Karpas-422 (cell line): Measurements from ENCODE around the gene SEPTIN3. TPM values are rescaled to one million over a fixed set of nuclear protein-coding genes. Genes with fewer than 3 reads are reported as not detected.
A peak's percentile ranks its signal among the peaks of the same experiment; 100 is the strongest.

Experiments
- DNase-seq: peaks from one replicate; pipeline ENCODE4 v3.0.0-alpha.2; 2015
- H2AFZ ChIP-seq: fragments of 200-600 bp; sonication (generic); 2 replicates; pipeline ENCODE4 v1.6.1; 2014; ENCODE audit warnings: antibody characterized with exemption, low read length, mixed read lengths
- H3K27ac ChIP-seq: fragments of 200-600 bp; sonication (generic); 2 replicates; pipeline ENCODE4 v1.5.1; 2014; ENCODE audit warnings: mild to moderate bottlenecking, low read length, moderate library complexity
- H3K27me3 ChIP-seq: fragments of 200-600 bp; sonication (generic); 2 replicates; pipeline ENCODE4 v1.6.1; 2014; ENCODE audit warnings: low read length, mixed read lengths
- H3K36me3 ChIP-seq: fragments of 200-600 bp; sonication (generic); 2 replicates; pipeline ENCODE4 v1.6.1; 2014; ENCODE audit warnings: low read length, mixed read lengths; ENCODE audit not compliant: insufficient read depth
- H3K4me1 ChIP-seq: fragments of 200-600 bp; sonication (generic); 2 replicates; pipeline ENCODE4 v1.6.1; 2014; ENCODE audit warnings: mild to moderate bottlenecking, low read length, mixed read lengths
- H3K4me2 ChIP-seq: fragments of 200-600 bp; sonication (generic); 2 replicates; pipeline ENCODE4 v1.6.1; 2014; ENCODE audit warnings: low read length, low read depth, mild to moderate bottlenecking; ENCODE audit not compliant: poor library complexity, severe bottlenecking
- H3K4me3 ChIP-seq: fragments of 200-600 bp; sonication (generic); 2 replicates; pipeline ENCODE4 v1.5.1; 2014; ENCODE audit warnings: mild to moderate bottlenecking, antibody characterized with exemption, low read length, mixed read lengths
- H3K79me2 ChIP-seq: fragments of 200-600 bp; sonication (generic); 2 replicates; pipeline ENCODE4 v1.6.1; 2014; ENCODE audit warnings: mild to moderate bottlenecking, low read length, mixed read lengths
- H3K9ac ChIP-seq: fragments of 200-600 bp; sonication (generic); 2 replicates; pipeline ENCODE4 v1.6.0; 2014; ENCODE audit warnings: low read length
- H3K9me2 ChIP-seq: fragments of 200-600 bp; sonication (generic), shearing (Covaris generic); replicated peaks from 2 replicates; pipeline ENCODE4 v1.6.0; 2014; ENCODE audit warnings: mild to moderate bottlenecking, low read length, moderate library complexity; ENCODE audit not compliant: insufficient read depth
- H3K9me3 ChIP-seq: fragments of 300-700, 200-600 bp; sonication (generic); 2 replicates; pipeline ENCODE4 v1.6.1; 2014; ENCODE audit warnings: low read length, mixed read lengths
- H4K20me1 ChIP-seq: fragments of 200-600 bp; sonication (generic); 2 replicates; pipeline ENCODE4 v1.6.1; 2014; ENCODE audit warnings: mild to moderate bottlenecking, antibody characterized with exemption, low read length, low read depth; ENCODE audit not compliant: insufficient read depth
- total RNA-seq: library from RNA; depleted of rRNA; stranded (reverse); fragments of >200 nt; shearing (Covaris generic); gene quantifications from 2 replicates; pipeline ENCODE4 v1.2.3, GENCODE V29; 2014; ENCODE audit warnings: low replicate concordance; rRNA removed

Gene SEPTIN3
- total RNA-seq, result not detected in 2 replicates

DNA sequence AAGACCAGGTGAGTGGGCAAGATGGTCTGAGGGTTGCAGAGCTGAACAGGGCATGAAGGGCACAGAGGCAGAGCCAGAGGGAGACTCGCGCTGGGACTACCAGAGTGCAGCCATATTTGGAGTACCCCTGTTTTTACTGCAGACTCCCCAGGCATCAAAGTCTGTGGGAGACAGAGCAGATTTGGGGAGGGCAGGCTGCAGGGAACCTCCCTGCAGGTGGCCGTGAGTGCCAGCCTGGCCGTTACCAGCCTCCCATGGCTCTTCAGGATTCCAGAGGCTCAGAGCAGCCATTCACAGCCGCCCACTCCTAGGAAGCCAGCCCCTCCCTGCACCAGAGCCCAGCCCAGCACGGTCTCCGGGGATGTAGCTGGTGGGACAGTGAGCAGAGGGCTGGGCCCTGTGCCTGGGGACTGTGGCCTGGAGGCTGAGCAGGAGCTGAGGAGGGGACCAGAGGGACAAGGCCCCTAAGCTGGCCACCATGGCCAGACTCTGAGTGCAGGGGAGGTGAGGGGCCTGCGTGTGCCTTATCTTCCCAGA lies at the start of gene SEPTIN3:
Gene SEPTIN3, plus strand, starts transcription at position 334 of the 537 bp plus-strand sequence. CDS start 2,050 bp downstream, outside the sequence.
- no peak within 1 kb of the TSS for H3K27ac ChIP-seq
- no peaks in the 10 kb centered on the region for H4K20me1 ChIP-seq
- no peak within 1 kb of the TSS for H3K4me2 ChIP-seq
- no peaks in the 10 kb centered on the region for H3K27me3 ChIP-seq
- no peaks in the 10 kb centered on the region for H3K36me3 ChIP-seq
- H3K9me2 ChIP-seq, result no peaks in the 10 kb centered on the region
- DNase-seq, result no peak
- H3K4me3 ChIP-seq, result no peak within 1 kb of the TSS
- no peaks in the 10 kb centered on the region for H3K79me2 ChIP-seq
- no peaks in the 10 kb centered on the region for H3K9me3 ChIP-seq
- no peak within 1 kb of the TSS for H3K9ac ChIP-seq
- H3K4me1 ChIP-seq, result no peaks in the 10 kb centered on the region
- no peak within 1 kb of the TSS for H2AFZ ChIP-seq

DNA sequence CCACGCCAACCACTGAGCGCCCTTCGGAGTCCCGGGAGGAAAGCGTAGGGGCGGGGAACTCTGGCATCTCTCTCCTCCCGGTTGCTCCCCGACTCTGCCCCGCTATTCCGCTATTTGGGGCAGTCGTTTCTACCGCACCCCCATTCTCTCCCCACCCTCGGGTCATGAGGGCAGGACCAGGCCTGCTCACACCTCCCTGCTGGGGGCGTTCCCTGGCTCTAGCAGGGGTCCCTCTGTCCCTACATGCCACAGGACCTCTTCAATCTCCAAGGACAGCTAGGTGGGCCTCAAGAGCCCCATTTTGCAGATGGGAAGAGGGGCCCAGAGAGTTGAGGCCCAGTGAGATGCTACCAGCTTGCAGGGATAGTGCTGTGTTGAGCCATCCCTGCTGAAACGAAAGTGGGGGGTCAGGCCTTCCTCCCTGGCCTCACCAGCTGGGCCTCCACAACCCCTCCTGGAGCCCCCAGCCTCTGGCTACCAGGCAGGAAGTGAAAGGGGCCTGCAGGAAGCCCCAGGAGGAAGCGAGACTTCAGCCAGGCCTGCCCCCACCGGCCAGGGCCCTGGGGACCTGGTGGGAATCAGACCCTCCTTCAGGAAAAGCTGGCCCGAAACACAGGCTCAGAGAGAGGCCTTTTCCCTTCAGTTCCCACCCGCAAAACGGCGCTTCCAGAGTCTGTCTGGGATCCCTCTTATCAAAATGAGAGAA lies 48.8 kb upstream of the SEPTIN3 start:
- H3K79me2 ChIP-seq, result peaks cover 10% of the 10 kb centered on the region
- H3K9me2 ChIP-seq, result no peaks in the 10 kb centered on the region
- H3K27ac ChIP-seq, result peak overlapping the region; percentile 100
- H3K9ac ChIP-seq, result peak overlapping the region; percentile 74
- peaks cover 20% of the 10 kb centered on the region; the same call in 1 of the 2 replicates for H3K36me3 ChIP-seq
- H3K4me2 ChIP-seq, result peak overlapping the region; percentile 73
- peak; percentile 90 for DNase-seq
- H3K9me3 ChIP-seq, result no peaks in the 10 kb centered on the region
- peaks cover 29% of the 10 kb centered on the region for H4K20me1 ChIP-seq
- no peaks in the 10 kb centered on the region for H3K27me3 ChIP-seq
- no peak overlapping the region for H2AFZ ChIP-seq
- peaks cover 99% of the 10 kb centered on the region for H3K4me1 ChIP-seq
- H3K4me3 ChIP-seq, result peak overlapping the region; percentile 60

DNA sequence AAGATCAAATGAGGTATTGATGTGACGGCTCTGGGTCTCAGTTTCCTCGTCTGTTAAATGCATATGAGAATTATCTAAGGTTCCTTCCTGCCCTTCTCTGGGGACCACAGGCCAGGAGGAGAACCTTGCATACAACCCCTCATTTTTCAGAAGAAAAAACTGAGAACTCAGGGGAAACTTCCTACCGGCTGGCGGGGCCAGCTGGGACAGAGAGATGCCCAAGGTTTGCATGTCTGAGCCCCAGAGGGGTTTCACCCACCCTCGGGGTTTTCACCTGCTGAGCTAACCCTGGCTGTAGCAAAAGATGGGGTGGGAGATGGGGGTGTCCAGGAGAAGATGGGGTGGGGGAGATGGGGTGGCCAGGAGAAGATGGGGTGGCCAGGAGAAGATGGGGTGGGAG lies 46.9 kb upstream of the SEPTIN3 start:
- DNase-seq, result peak; percentile 87
- Histone ChIP-seq H3K9ac (peak overlapping the region; percentile 64), H2AFZ (no peak overlapping the region), H3K79me2 (peaks cover 16% of the 10 kb centered on the region), H3K36me3 (peaks cover 20% of the 10 kb centered on the region; the same call in 1 of the 2 replicates), H3K9me3 (no peaks in the 10 kb centered on the region), H3K9me2 (no peaks in the 10 kb centered on the region), H3K4me1 (peaks cover 91% of the 10 kb centered on the region), H3K27me3 (no peaks in the 10 kb centered on the region), H4K20me1 (peaks cover 25% of the 10 kb centered on the region), H3K4me3 (peak overlapping the region; percentile 39), H3K4me2 (peak overlapping the region; percentile 73), H3K27ac (peak overlapping the region; percentile 100)

DNA sequence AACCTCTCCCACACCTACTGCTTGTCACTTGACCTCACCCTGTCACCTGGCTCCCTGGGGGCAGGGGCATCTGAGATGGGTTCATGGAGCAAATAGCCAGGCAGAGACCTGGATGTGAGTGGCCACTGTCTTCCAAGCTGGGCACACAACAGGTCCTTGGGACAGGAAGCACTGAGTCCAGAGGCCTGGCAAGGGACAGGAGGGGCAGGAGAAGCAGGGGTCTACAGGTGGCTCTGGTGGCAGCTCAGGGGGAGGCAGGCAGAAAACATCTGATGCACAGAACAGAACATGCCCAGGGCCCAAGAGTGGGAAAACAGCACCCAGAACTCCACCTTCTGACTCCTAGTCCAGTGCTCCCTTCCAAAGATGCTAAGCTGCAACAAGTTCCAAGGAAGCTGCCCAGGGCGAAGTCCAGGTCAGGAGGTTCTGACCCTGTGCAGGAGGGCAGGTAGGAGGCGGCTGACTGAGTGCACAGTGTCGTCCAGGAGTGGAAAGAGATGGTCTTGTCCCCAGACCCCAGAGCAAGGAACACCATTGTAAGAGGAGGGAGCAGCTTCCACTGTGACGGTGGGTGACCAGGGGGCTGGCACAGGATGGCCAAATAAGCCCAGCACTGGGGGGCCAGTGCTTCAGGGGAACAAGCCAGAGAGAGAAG lies 46.2 kb upstream of the SEPTIN3 start:
- H3K79me2 ChIP-seq, result peaks cover 16% of the 10 kb centered on the region
- no peaks in the 10 kb centered on the region for H3K27me3 ChIP-seq
- peak overlapping the region; percentile 39 for H3K4me3 ChIP-seq
- no peaks in the 10 kb centered on the region for H3K9me2 ChIP-seq
- H3K36me3 ChIP-seq, result peaks cover 20% of the 10 kb centered on the region; the same call in 1 of the 2 replicates
- no peak overlapping the region for H2AFZ ChIP-seq
- peak overlapping the region; percentile 100 for H3K27ac ChIP-seq
- peak overlapping the region; percentile 73 for H3K4me2 ChIP-seq
- peaks cover 18% of the 10 kb centered on the region; the same call in 1 of the 2 replicates for H4K20me1 ChIP-seq
- no peaks in the 10 kb centered on the region for H3K9me3 ChIP-seq
- H3K9ac ChIP-seq, result peak overlapping the region; percentile 64
- H3K4me1 ChIP-seq, result peaks cover 91% of the 10 kb centered on the region
- DNase-seq, result peak; percentile 64

DNA sequence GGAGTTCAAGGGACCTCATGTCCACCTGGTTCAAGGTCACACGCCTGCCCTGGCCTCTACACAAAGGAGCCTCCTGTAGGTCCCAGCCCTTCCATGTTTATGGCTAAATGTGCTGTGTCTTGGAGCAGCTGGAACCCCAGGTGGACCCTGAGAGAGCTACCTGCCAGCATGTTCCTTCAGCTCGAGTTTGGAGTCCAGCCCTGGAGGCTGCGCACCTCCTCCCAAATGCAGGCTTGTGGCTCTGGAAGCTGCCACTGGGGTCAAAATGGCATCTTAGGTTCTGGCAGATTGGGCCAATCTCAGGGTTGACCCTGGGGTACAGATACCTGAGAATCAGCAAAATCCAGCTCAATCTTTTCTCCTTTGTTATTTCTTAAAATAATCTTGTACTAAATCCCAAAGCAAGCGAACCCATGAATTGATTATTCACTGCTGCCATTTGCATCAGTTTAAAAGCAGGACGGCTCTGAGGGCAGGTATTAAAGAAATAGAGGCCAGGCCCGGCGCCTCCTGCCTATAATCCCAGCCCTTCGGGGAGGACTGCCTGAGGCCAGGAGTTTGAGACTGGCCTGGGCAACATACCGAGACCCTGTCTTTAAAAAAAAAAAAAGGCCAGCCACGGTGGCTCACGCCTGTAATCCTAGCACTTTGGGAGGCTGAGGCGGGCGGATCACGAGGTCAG lies 45.5 kb upstream of the SEPTIN3 start:
- DNase-seq, result peak; percentile 65
- Histone ChIP-seq H3K4me2 (peak overlapping the region; percentile 73), H3K27me3 (no peaks in the 10 kb centered on the region), H3K9me3 (no peaks in the 10 kb centered on the region), H3K9ac (peak overlapping the region; percentile 64), H3K4me3 (peak overlapping the region; percentile 39), H3K9me2 (no peaks in the 10 kb centered on the region), H3K27ac (peak overlapping the region; percentile 100), H3K36me3 (peaks cover 20% of the 10 kb centered on the region; the same call in 1 of the 2 replicates), H2AFZ (no peak overlapping the region), H4K20me1 (peaks cover 12% of the 10 kb centered on the region; the same call in 1 of the 2 replicates), H3K79me2 (peaks cover 16% of the 10 kb centered on the region), H3K4me1 (peaks cover 91% of the 10 kb centered on the region)

DNA sequence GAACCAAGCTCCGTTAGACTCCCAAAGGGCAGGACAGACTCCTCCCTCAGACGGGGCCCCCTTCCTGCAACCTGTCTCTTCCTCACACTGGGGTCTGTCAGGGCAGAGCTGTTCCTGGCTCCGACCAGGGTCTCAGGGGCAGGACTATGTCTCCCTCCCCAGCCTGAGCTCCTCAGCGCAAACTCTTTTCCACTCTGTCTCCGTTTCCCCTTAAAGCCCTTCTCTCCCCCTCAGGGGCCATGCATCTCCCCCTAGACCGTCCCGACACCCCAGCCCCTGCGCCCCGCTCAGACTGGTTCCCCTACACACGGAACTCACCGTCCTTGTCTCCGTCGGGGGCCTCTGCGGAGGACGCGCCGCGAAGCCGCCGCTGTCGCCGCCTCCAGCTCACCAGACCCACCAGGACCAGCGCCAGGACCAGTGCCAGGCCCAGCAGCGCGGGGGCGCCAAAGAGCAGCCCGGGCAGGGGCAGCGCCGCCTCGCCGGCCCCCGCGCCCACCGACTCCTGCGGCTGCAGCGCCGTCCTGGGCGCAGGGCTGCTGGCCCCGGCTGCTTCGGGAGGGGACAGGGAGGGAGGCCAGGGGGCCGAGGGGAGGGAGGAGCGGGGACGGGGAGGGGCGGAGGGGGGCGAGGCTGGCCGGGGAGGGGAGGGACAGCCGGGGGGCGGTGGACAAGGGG lies 43.3 kb upstream of the SEPTIN3 start:
- Histone ChIP-seq H3K27me3 (no peaks in the 10 kb centered on the region), H3K4me3 (peak overlapping the region; percentile 84), H3K4me2 (peak overlapping the region; percentile 84), H4K20me1 (peaks cover 5% of the 10 kb centered on the region; the same call in 1 of the 2 replicates), H3K27ac (peak overlapping the region; percentile 100), H2AFZ (no peak overlapping the region), H3K36me3 (peaks cover 20% of the 10 kb centered on the region; the same call in 1 of the 2 replicates), H3K9ac (peak overlapping the region; percentile 99), H3K79me2 (peaks cover 16% of the 10 kb centered on the region), H3K9me2 (no peaks in the 10 kb centered on the region), H3K4me1 (peaks cover 90% of the 10 kb centered on the region), H3K9me3 (no peaks in the 10 kb centered on the region)
- DNase-seq, result peak; percentile 93

- peak overlapping the region; percentile 99 for H3K9ac ChIP-seq
- H3K27me3 ChIP-seq, result no peaks in the 10 kb centered on the region
- peak; percentile 70 for DNase-seq
- peaks cover 5% of the 10 kb centered on the region; the same call in 1 of the 2 replicates for H4K20me1 ChIP-seq
- H3K36me3 ChIP-seq, result peaks cover 16% of the 10 kb centered on the region; the same call in 1 of the 2 replicates
- H3K4me2 ChIP-seq, result peak overlapping the region; percentile 43
- peak overlapping the region; percentile 100 for H3K27ac ChIP-seq
- H3K9me3 ChIP-seq, result no peaks in the 10 kb centered on the region
- H3K4me1 ChIP-seq, result peaks cover 91% of the 10 kb centered on the region
- no peak overlapping the region for H2AFZ ChIP-seq
- H3K9me2 ChIP-seq, result no peaks in the 10 kb centered on the region
- H3K79me2 ChIP-seq, result peaks cover 16% of the 10 kb centered on the region
- no peak overlapping the region for H3K4me3 ChIP-seq
These were observed 41.4 kb upstream of the SEPTIN3 start for GRCh38 chr22:41927813-41928212.
